GM18873 (cell line): ENCODE results near the gene GRID2.

Source experiments
- ATAC-seq: cut with Tn5 transposase; IDR thresholded peaks from one replicate; pipeline ENCODE4 v1.9.1; 2021; ENCODE audit warnings: mild to moderate bottlenecking, moderate library complexity, moderate number of reproducible peaks; ENCODE audit not compliant: unreplicated experiment, low FRiP score

GRID2 gene

GRCh38 chr4:92864096-92864495, 560.3 kb downstream of the GRID2 start:
- ATAC-seq, result no peak

- ATAC-seq, result no peak
Observed at GRCh38 chr4:92872604-92873003, 568.8 kb downstream of the GRID2 start.

- no peak for ATAC-seq
Observed at GRCh38 chr4:92885632-92886031, 581.9 kb downstream of the GRID2 start.

GRCh38 chr4:92952426-92952825, 648.7 kb downstream of the GRID2 start:
- ATAC-seq, result no peak

GRCh38 chr4:92952897-92953296, 649.1 kb downstream of the GRID2 start:
- ATAC-seq, result no peak

- ATAC-seq, result no peak
Observed at GRCh38 chr4:92953462-92953861, 649.7 kb downstream of the GRID2 start.

GRCh38 chr4:92961881-92962280, 658.1 kb downstream of the GRID2 start:
- ATAC-seq, result no peak

- no peak for ATAC-seq
Observed at GRCh38 chr4:92962831-92963230, 659.1 kb downstream of the GRID2 start.

- no peak for ATAC-seq
Observed at GRCh38 chr4:92968556-92968955, 664.8 kb downstream of the GRID2 start.

- no peak for ATAC-seq
Observed at GRCh38 chr4:92968996-92969395, 665.2 kb downstream of the GRID2 start.

GRCh38 chr4:92969650-92970379, 666.0 kb downstream of the GRID2 start:
- ATAC-seq, result no peak

- ATAC-seq, result no peak
Observed at GRCh38 chr4:92970996-92971395, 667.2 kb downstream of the GRID2 start.

GRCh38 chr4:92988301-92988700, 684.5 kb downstream of the GRID2 start:
- ATAC-seq, result no peak

GRCh38 chr4:92992758-92993157, 689.0 kb downstream of the GRID2 start:
- no peak for ATAC-seq

- no peak for ATAC-seq
Observed at GRCh38 chr4:92994727-92995126, 691.0 kb downstream of the GRID2 start.

GRCh38 chr4:92996533-92996932, 692.8 kb downstream of the GRID2 start:
- no peak for ATAC-seq

GRCh38 chr4:93000910-93001309, 697.1 kb downstream of the GRID2 start:
- no peak for ATAC-seq

- no peak for ATAC-seq
Observed at GRCh38 chr4:93002240-93002639, 698.5 kb downstream of the GRID2 start.

GRCh38 chr4:93016350-93016749, 712.6 kb downstream of the GRID2 start:
- ATAC-seq, result no peak

- no peak for ATAC-seq
Observed at GRCh38 chr4:93018243-93018642, 714.5 kb downstream of the GRID2 start.

GRCh38 chr4:93018806-93019205, 715.0 kb downstream of the GRID2 start:
- no peak for ATAC-seq

GRCh38 chr4:93029769-93030168, 726.0 kb downstream of the GRID2 start:
- ATAC-seq, result no peak

GRCh38 chr4:93030670-93031069, 726.9 kb downstream of the GRID2 start:
- ATAC-seq, result no peak
